BJ (cell line): ENCODE results near the gene ITPRID1. TPM values are rescaled to one million over a fixed set of nuclear protein-coding genes. Genes with fewer than 3 reads are reported as not detected.

ENCODE experiments used
- CTCF ChIA-PET: fragments of 350-600 bp; formaldehyde crosslinking; extraction: SDS; loops from one replicate; lab custom pipeline; 2021; ENCODE audit warnings: antibody characterized with exemption, inconsistent platforms; lab: Yijun Ruan, JAX
- POLR2A ChIA-PET: fragments of 300-600 bp; sonication (Branson Sonifier 250); formaldehyde crosslinking; extraction: SDS; loops from one replicate; lab custom pipeline; 2021; ENCODE audit warnings: antibody characterized with exemption; lab: Charles Lee
- DNase-seq: peaks from one replicate; pipeline ENCODE4 v3.0.0-alpha.2; 2011; ENCODE audit warnings: low read depth
- H3K27me3 ChIP-seq: 2 replicates; pipeline ENCODE4 v1.6.0; 2011; ENCODE audit warnings: low read length; ENCODE audit not compliant: control insufficient read depth, insufficient read depth
- H3K36me3 ChIP-seq: 2 replicates; pipeline ENCODE4 v1.5.1; 2011; ENCODE audit warnings: low read length; ENCODE audit not compliant: control insufficient read depth, insufficient read depth
- H3K4me3 ChIP-seq: 2 replicates; pipeline ENCODE4 v1.5.1; 2011; ENCODE audit warnings: low read depth, mild to moderate bottlenecking, control low read depth, low read length
- polyA plus RNA-seq: library from polyadenylated mRNA; depleted of rRNA; stranded (reverse); fragments of >200 nt; gene quantifications from 2 replicates; pipeline ENCODE4 v1.2.3, GENCODE V29; 2011
- TF ChIP-seq, protein P1 (sequence below): IDR thresholded peaks from 2 replicates; pipeline ENCODE4 v1.5.1; 2011; ENCODE audit warnings: low read depth, mild to moderate bottlenecking, control low read depth, inconsistent platforms, low read length, moderate library complexity; ENCODE audit not compliant: insufficient read depth

The ITPRID1 gene
- polyA plus RNA-seq, 1 experiment: not detected

DNA sequence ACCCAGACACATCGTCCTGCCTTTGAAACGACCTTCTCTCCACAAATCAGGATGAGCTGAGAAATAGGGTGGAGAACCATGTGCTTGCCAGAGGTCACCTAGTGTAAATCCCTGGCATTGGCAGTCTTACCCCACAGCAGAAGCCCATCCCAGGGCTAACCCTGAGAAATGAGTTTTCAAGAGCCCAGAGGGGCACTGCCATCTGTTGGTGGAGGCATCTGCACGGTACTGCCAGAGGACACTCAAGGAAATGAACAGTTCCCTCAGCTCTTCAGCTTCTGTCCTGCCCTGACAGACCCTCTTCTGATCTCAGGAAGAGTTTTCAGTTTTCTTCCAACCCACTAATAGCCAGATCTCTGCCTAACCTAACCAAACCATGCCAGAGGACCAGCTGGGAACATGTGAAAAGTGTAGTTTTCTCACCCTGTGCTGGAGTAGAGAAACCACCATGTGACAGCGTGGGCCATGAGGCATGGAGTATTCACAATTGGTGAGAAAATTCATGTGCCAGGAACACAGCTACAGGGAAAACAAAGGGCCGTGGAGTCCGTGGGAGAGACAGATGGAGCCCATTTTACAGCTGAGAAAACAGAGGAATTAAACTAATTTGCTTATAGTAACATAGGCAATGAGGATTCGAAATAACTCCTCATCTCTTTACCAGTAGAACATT, 37.7 kb upstream of the ITPRID1 start:
- ChIA-PET POLR2A (no interaction called here), CTCF (no interaction called here)
- TF ChIP-seq, protein P1, sequence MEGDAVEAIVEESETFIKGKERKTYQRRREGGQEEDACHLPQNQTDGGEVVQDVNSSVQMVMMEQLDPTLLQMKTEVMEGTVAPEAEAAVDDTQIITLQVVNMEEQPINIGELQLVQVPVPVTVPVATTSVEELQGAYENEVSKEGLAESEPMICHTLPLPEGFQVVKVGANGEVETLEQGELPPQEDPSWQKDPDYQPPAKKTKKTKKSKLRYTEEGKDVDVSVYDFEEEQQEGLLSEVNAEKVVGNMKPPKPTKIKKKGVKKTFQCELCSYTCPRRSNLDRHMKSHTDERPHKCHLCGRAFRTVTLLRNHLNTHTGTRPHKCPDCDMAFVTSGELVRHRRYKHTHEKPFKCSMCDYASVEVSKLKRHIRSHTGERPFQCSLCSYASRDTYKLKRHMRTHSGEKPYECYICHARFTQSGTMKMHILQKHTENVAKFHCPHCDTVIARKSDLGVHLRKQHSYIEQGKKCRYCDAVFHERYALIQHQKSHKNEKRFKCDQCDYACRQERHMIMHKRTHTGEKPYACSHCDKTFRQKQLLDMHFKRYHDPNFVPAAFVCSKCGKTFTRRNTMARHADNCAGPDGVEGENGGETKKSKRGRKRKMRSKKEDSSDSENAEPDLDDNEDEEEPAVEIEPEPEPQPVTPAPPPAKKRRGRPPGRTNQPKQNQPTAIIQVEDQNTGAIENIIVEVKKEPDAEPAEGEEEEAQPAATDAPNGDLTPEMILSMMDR: no peak
- DNase-seq: no peak
- H3K27me3 ChIP-seq: no peaks in the 10 kb centered on the region; the same call in 1 of the 2 replicates
- no peak overlapping the region for H3K4me3 ChIP-seq
- H3K36me3 ChIP-seq: no peaks in the 10 kb centered on the region

DNA sequence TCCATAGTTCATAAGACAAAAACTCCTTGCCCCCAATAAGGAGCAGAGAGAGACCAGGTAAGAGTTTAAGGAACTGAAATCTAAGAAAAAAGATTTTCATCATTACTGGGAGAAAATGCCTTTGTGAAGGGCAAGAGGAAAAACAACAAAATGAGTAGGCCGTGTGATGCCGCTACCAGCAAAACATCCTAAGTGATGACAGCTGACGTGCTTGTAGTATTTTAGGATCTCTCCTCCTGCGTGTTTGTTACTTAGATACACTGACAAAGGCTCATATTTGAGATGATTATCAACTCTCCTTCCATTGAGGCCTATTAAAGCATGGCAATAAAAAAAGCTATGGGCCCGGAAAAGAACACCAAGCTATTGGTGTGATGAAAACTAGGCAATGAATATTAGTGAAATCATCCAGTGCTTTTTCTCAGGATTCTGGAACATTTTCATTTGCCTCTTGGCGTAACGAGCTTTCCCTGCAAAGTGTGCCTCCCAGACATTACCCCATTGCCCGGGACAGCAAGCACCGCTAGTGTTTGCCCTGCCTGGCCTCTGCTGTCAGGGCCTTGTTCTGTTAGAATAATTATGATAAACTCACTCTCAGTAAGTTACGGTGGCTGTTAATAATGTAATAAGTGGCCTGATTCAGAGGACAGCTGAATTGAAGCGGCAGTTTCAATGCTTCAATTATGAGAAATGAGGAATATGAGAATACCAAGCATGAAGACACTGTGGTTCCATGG, 36.8 kb upstream of the ITPRID1 start:
- DNase-seq: no peak
- TF ChIP-seq, protein P1: no peak
- CTCF ChIA-PET: interaction anchor here (1.0 kb wide), 1 partner anchor 18 kb away, joined by 3 read pairs; no protein-coding TSS in a partner anchor
- POLR2A ChIA-PET: no interaction called here
- H3K27me3 ChIP-seq: no peaks in the 10 kb centered on the region; the same call in 1 of the 2 replicates
- no peaks in the 10 kb centered on the region for H3K36me3 ChIP-seq
- no peak overlapping the region for H3K4me3 ChIP-seq

DNA sequence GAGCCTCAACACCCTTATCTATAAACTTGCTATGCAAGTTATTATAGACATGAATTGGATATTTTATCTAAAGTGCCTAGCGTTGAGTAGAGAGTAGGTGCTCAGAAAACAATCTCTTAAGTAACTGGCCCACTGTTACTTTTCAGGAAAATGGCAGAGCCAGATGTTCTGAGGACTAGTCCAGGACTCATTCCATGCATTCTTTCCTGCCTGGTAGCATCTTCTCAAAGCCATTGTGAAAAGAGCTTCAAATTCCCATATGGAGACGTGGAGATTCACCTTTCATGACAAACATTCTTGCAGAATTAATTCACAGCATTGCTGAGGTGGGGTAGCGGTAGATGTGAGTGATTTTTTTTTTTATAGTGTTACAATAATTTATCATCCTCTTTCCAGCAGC, 35.9 kb upstream of the ITPRID1 start:
- Histone ChIP-seq H3K27me3 (no peaks in the 10 kb centered on the region; the same call in 1 of the 2 replicates), H3K36me3 (no peaks in the 10 kb centered on the region), H3K4me3 (no peak overlapping the region)
- DNase-seq: no peak
- ChIA-PET POLR2A (no interaction called here), CTCF (interaction anchor here (0.8 to 0.9 kb wide), 2 partner anchors 22 to 48 kb away, joined by 3 read pairs; no protein-coding TSS in a partner anchor)
- TF ChIP-seq, protein P1: no peak

DNA sequence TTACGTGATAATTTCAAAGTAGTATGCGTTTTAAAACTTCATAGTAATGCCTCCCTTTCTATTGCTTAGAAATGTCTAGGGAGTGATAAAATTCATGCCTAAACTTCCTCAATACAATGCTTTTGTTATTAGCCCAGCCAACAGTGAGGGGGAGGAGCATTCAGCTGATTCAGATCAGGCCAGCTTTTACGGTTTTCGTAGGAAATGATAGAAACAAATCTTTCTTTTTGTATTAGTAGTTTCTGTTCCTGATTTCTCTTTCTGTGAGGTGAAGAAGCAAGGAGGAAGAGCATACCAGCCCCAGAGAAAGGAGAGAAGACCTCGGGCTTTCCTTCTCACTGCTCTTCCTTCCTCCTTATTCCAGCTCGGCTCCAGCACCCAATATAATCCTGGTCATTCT, 35.2 kb upstream of the ITPRID1 start:
- no peak overlapping the region for H3K4me3 ChIP-seq
- ChIA-PET CTCF (interaction anchor here (0.8 to 0.9 kb wide), 2 partner anchors 23 to 49 kb away, joined by 3 read pairs; no protein-coding TSS in a partner anchor), POLR2A (no interaction called here)
- no peaks in the 10 kb centered on the region for H3K36me3 ChIP-seq
- TF ChIP-seq, protein P1: no peak
- no peak for DNase-seq
- H3K27me3 ChIP-seq: no peaks in the 10 kb centered on the region; the same call in 1 of the 2 replicates

DNA sequence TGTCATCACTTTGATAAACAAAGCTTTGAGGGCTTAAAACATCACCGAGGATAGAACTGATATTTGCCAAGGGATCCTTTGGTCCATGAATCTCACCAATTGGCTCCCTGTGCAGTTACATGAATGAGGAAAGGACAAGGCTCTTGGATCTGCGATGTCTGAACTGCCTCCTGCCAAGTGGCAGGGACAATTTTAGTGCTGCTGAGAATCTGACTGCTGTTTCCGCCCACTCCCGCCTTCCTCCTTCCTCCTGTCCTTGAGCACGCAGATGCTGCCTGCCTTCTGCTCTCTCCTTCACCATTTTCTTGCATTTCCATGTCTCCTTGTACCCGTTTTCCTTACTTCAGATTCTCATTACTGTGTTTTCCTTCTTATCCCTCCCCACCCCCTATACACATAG, 26.8 kb upstream of the ITPRID1 start:
- ChIA-PET CTCF (no interaction called here), POLR2A (no interaction called here)
- Histone ChIP-seq H3K4me3 (no peak overlapping the region), H3K36me3 (no peaks in the 10 kb centered on the region), H3K27me3 (no peaks in the 10 kb centered on the region)
- TF ChIP-seq, protein P1: no peak
- DNase-seq: no peak
